Fibroblast of skin of abdomen (primary cell): ENCODE results near the gene FBXO40.

Source experiments
- DNase-seq: peaks from one replicate; pipeline ENCODE4 v3.0.0-alpha.2; 2013

The FBXO40 gene

GRCh38 chr3:121663171-121663847, 70.1 kb downstream of the FBXO40 start:
- no peak for DNase-seq

DNA sequence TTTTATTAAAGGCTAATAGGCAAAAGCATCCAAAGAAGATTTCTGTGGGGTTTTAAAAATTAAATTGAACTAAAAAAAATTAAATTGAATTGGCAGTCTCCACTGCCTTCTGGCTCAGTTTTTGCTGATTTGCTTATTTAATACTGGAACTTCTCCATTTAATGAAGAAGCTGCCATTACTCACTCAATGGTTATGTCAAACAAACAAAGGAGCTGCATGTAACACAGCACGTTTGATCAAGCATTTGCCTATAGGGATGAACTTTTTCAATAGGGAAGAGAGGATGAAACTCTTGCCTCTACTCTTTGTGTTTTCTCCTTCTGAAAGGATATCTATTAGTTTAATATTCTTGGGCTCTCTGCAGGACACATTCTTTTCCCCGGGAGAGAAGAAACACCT, 72.3 kb downstream of the FBXO40 start:
- no peak for DNase-seq

GRCh38 chr3:121667333-121667732, 74.2 kb downstream of the FBXO40 start:
- no peak for DNase-seq

DNA sequence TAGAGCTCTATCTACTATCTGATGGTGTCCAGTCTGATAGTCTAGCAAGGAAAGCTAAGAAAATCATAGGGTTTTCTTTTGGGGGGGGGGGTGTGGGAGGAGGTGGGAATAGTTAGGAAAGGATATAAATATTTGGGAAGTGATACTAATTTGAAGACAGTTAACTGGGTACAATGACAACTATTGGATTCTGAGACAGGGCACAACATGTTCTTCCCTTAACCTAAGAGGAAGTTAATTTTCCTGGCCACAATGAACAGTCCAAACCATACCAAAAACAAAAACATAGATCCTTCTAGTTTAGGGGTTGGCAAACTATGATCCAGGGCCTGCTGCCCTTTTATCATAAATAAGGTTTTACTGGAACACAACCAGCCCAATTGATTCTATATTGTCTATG, 77.5 kb downstream of the FBXO40 start:
- no peak for DNase-seq

DNA sequence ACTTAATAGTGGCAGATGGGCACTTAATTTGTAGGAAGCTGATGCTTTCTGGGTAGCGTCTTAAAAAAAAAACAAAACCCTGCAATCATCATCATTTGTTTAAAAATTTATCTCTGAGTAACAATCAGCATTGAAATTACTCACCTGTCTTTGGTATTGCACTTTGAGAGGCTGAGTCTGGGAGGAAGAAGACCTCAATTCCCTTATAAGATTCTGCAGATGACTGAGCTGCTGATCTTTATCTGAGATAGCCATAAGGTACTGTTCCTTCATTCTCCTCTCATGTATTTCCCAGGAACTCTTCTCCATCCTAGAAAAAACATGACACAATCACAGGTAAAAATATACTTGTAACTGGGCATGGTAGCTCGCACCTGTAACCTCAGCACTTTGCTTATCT, 84.0 kb downstream of the FBXO40 start:
- DNase-seq = no peak
